ENCODE data around the gene AP3B2.

- TF ChIP-seq CTCF (IDR thresholded peaks at IDR 0.05) (no peak), POLR2A (IDR thresholded peaks at IDR 0.05) (no peak)
Observed at GRCh38 chr15:82709081-82709420, 624 bp downstream of the AP3B2 start.
